ENCODE data around the gene DPP4. TPM values are rescaled to one million over a fixed set of nuclear protein-coding genes. Genes with fewer than 3 reads are reported as not detected.

The DPP4 gene
- total and polyA plus RNA-seq, 2 experiments from 2014 or later = 1.5 to 2.8 TPM

DNA sequence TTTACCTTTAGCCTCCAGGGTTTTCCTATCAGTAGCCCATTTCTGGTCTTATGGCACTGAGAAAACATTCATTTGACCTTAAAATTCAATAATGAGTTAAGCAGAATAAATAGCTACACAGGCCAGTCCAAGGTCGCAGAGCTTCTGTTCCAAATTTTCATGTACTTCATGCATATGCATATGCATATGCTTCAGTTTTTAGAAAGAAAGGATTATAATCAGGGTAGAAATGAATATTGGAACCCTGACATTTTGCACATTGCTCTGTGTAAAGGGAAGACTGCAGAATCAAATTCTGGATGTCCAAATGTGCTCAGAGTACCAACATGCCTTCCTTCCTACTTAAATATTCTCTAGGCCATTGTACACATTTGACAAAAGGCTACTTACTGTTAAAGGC, 104.9 kb downstream of the DPP4 start:
- TF ChIP-seq STAT1 (IDR thresholded peaks at IDR 0.05; ENCODE audit: unreplicated experiment) (no peak), NANOG (IDR thresholded peaks at IDR 0.05; ENCODE audit: borderline replicate concordance) (no peak), EZH2phosphoT487 (IDR thresholded peaks at IDR 0.05; ENCODE audit: unreplicated experiment) (no peak), ZNF114 (CRISPR knock-in tag; IDR thresholded peaks at IDR 0.05) (no peak), EZH2 (IDR thresholded peaks at IDR 0.05; ENCODE audit: low read depth, unreplicated experiment) (no peak), POLR2AphosphoS5 (IDR thresholded peaks at IDR 0.05; ENCODE audit: low read depth) (no peak), JUNB (IDR thresholded peaks at IDR 0.05; ENCODE audit: unreplicated experiment) (no peak), ZNF331 (CRISPR knock-in tag; IDR thresholded peaks at IDR 0.05; ENCODE audit: low read depth) (no peak), CREB1 (CRISPR knock-in tag; IDR thresholded peaks at IDR 0.05; ENCODE audit: low read depth) (no peak)
- TF ChIP-seq, protein P1, sequence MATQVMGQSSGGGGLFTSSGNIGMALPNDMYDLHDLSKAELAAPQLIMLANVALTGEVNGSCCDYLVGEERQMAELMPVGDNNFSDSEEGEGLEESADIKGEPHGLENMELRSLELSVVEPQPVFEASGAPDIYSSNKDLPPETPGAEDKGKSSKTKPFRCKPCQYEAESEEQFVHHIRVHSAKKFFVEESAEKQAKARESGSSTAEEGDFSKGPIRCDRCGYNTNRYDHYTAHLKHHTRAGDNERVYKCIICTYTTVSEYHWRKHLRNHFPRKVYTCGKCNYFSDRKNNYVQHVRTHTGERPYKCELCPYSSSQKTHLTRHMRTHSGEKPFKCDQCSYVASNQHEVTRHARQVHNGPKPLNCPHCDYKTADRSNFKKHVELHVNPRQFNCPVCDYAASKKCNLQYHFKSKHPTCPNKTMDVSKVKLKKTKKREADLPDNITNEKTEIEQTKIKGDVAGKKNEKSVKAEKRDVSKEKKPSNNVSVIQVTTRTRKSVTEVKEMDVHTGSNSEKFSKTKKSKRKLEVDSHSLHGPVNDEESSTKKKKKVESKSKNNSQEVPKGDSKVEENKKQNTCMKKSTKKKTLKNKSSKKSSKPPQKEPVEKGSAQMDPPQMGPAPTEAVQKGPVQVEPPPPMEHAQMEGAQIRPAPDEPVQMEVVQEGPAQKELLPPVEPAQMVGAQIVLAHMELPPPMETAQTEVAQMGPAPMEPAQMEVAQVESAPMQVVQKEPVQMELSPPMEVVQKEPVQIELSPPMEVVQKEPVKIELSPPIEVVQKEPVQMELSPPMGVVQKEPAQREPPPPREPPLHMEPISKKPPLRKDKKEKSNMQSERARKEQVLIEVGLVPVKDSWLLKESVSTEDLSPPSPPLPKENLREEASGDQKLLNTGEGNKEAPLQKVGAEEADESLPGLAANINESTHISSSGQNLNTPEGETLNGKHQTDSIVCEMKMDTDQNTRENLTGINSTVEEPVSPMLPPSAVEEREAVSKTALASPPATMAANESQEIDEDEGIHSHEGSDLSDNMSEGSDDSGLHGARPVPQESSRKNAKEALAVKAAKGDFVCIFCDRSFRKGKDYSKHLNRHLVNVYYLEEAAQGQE (IDR thresholded peaks at IDR 0.05; ENCODE audit: unreplicated experiment) = no peak
- TF ChIP-seq, protein P2, sequence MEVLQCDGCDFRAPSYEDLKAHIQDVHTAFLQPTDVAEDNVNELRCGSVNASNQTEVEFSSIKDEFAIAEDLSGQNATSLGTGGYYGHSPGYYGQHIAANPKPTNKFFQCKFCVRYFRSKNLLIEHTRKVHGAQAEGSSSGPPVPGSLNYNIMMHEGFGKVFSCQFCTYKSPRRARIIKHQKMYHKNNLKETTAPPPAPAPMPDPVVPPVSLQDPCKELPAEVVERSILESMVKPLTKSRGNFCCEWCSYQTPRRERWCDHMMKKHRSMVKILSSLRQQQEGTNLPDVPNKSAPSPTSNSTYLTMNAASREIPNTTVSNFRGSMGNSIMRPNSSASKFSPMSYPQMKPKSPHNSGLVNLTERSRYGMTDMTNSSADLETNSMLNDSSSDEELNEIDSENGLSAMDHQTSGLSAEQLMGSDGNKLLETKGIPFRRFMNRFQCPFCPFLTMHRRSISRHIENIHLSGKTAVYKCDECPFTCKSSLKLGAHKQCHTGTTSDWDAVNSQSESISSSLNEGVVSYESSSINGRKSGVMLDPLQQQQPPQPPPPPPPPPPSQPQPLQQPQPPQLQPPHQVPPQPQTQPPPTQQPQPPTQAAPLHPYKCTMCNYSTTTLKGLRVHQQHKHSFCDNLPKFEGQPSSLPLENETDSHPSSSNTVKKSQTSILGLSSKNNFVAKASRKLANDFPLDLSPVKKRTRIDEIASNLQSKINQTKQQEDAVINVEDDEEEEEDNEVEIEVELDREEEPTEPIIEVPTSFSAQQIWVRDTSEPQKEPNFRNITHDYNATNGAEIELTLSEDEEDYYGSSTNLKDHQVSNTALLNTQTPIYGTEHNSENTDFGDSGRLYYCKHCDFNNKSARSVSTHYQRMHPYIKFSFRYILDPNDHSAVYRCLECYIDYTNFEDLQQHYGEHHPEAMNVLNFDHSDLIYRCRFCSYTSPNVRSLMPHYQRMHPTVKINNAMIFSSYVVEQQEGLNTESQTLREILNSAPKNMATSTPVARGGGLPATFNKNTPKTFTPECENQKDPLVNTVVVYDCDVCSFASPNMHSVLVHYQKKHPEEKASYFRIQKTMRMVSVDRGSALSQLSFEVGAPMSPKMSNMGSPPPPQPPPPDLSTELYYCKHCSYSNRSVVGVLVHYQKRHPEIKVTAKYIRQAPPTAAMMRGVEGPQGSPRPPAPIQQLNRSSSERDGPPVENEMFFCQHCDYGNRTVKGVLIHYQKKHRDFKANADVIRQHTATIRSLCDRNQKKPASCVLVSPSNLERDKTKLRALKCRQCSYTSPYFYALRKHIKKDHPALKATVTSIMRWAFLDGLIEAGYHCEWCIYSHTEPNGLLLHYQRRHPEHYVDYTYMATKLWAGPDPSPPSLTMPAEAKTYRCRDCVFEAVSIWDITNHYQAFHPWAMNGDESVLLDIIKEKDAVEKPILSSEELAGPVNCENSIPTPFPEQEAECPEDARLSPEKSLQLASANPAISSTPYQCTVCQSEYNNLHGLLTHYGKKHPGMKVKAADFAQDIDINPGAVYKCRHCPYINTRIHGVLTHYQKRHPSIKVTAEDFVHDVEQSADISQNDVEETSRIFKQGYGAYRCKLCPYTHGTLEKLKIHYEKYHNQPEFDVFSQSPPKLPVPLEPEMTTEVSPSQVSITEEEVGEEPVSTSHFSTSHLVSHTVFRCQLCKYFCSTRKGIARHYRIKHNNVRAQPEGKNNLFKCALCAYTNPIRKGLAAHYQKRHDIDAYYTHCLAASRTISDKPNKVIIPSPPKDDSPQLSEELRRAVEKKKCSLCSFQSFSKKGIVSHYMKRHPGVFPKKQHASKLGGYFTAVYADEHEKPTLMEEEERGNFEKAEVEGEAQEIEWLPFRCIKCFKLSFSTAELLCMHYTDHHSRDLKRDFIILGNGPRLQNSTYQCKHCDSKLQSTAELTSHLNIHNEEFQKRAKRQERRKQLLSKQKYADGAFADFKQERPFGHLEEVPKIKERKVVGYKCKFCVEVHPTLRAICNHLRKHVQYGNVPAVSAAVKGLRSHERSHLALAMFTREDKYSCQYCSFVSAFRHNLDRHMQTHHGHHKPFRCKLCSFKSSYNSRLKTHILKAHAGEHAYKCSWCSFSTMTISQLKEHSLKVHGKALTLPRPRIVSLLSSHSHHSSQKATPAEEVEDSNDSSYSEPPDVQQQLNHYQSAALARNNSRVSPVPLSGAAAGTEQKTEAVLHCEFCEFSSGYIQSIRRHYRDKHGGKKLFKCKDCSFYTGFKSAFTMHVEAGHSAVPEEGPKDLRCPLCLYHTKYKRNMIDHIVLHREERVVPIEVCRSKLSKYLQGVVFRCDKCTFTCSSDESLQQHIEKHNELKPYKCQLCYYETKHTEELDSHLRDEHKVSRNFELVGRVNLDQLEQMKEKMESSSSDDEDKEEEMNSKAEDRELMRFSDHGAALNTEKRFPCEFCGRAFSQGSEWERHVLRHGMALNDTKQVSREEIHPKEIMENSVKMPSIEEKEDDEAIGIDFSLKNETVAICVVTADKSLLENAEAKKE (CRISPR knock-in tag; IDR thresholded peaks at IDR 0.05) = no peak
- TF ChIP-seq, protein P3, sequence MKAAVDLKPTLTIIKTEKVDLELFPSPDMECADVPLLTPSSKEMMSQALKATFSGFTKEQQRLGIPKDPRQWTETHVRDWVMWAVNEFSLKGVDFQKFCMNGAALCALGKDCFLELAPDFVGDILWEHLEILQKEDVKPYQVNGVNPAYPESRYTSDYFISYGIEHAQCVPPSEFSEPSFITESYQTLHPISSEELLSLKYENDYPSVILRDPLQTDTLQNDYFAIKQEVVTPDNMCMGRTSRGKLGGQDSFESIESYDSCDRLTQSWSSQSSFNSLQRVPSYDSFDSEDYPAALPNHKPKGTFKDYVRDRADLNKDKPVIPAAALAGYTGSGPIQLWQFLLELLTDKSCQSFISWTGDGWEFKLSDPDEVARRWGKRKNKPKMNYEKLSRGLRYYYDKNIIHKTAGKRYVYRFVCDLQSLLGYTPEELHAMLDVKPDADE (IDR thresholded peaks at IDR 0.05) = no peak
- TF ChIP-seq, protein P4, sequence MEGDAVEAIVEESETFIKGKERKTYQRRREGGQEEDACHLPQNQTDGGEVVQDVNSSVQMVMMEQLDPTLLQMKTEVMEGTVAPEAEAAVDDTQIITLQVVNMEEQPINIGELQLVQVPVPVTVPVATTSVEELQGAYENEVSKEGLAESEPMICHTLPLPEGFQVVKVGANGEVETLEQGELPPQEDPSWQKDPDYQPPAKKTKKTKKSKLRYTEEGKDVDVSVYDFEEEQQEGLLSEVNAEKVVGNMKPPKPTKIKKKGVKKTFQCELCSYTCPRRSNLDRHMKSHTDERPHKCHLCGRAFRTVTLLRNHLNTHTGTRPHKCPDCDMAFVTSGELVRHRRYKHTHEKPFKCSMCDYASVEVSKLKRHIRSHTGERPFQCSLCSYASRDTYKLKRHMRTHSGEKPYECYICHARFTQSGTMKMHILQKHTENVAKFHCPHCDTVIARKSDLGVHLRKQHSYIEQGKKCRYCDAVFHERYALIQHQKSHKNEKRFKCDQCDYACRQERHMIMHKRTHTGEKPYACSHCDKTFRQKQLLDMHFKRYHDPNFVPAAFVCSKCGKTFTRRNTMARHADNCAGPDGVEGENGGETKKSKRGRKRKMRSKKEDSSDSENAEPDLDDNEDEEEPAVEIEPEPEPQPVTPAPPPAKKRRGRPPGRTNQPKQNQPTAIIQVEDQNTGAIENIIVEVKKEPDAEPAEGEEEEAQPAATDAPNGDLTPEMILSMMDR (conservative IDR thresholded peaks at IDR 0.05; ENCODE audit: low read depth in 2 of 2) = no peak
- H4K20me1 ChIP-seq (replicated peaks; ENCODE audit: insufficient read depth) = no peaks in the 10 kb centered on the region
- H3K9me2 ChIP-seq (ENCODE audit: insufficient read depth) = no peaks in the 10 kb centered on the region
- Mint-ChIP-seq H3K27ac (no peak overlapping the region), H3K4me3 (no peak overlapping the region), H3K27me3 (ENCODE audit: insufficient read depth, low read depth, poor library complexity) (no peaks in the 10 kb centered on the region), H3K9me3 (no peaks in the 10 kb centered on the region), H3K36me3 (ENCODE audit: low read depth) (no peaks in the 10 kb centered on the region), H3K4me1 (peaks cover 12% of the 10 kb centered on the region; the same call in 2 of the 3 replicates)
- H3K4me3 ChIP-seq = no peak overlapping the region
- H3K4me1 ChIP-seq (ENCODE audit: insufficient read depth) = no peaks in the 10 kb centered on the region
- H3K27ac ChIP-seq (ENCODE audit: low read depth) = no peak overlapping the region
- no peaks in the 10 kb centered on the region for H3K36me3 ChIP-seq (ENCODE audit: insufficient read depth)
- H3F3A ChIP-seq (replicated peaks; ENCODE audit: low read depth) = no peaks in the 10 kb centered on the region
- H3K27me3 ChIP-seq (ENCODE audit: insufficient read depth) = no peaks in the 10 kb centered on the region
- no peak overlapping the region for H3K4me2 ChIP-seq
- H2AFZ ChIP-seq = no peak overlapping the region
- ATAC-seq (no peak), DNase-seq (ENCODE audit: low spot score) (no peak)
- no peaks in the 10 kb centered on the region for H3K79me2 ChIP-seq (replicated peaks; ENCODE audit: insufficient read depth)

Data from GM23338 (cell line).